Epithelial cell of proximal tubule (primary cell): ENCODE measurements around the gene CELSR1. TPM values are rescaled to one million over a fixed set of nuclear protein-coding genes. Genes with fewer than 3 reads are reported as not detected.

Experiments used
- DNase-seq: peaks from one replicate; pipeline ENCODE4 v3.0.0-alpha.2; 2011; ENCODE audit warnings: low read depth
- H3K4me3 ChIP-seq: 2 replicates; pipeline ENCODE4 v1.5.1; 2011; ENCODE audit warnings: low read depth, mild to moderate bottlenecking, low read length
- CTCF ChIP-seq: conservative IDR thresholded peaks from 2 replicates; pipeline ENCODE4 v1.5.1; 2012; ENCODE audit warnings: low read depth, mild to moderate bottlenecking, low read length
- total RNA-seq: library from RNA; depleted of rRNA; stranded (reverse); fragments of >200 nt; gene quantifications from 2 replicates; pipeline ENCODE4 v1.2.3, GENCODE V29; 2015

The CELSR1 gene
- total RNA-seq, 1 donor from 2014 or later = 85.0 TPM

- H3K4me3 ChIP-seq = no peak overlapping the region
- TF ChIP-seq CTCF = no peak
- no peak for DNase-seq
Measured at GRCh38 chr22:46540874-46541273, 3.5 kb upstream of the CELSR1 start.

GRCh38 chr22:46539169-46539568, 1.7 kb upstream of the CELSR1 start:
- H3K4me3 ChIP-seq = peak overlapping the region; percentile 73
- no peak for DNase-seq
- no peak for TF ChIP-seq CTCF

- DNase-seq = no peak
- no peak for TF ChIP-seq CTCF
- peak overlapping the region; percentile 73 for H3K4me3 ChIP-seq
Measured at GRCh38 chr22:46538814-46539160, 1.4 kb upstream of the CELSR1 start.

GRCh38 chr22:46537946-46538813, 760 bp upstream of the CELSR1 start:
- H3K4me3 ChIP-seq = peak overlapping the region; percentile 73
- peak; percentile 33 for TF ChIP-seq CTCF
- no peak for DNase-seq

GRCh38 chr22:46536537-46537224, 739 bp downstream of the CELSR1 start:
- H3K4me3 ChIP-seq = peak overlapping the region; percentile 28
- DNase-seq = no peak
- TF ChIP-seq CTCF = no peak

- TF ChIP-seq CTCF = no peak
- H3K4me3 ChIP-seq = peak overlapping the region; percentile 26
- DNase-seq = no peak
Measured at GRCh38 chr22:46535876-46536536, 1.4 kb downstream of the CELSR1 start.
